Activated naive CD8-positive, alpha-beta T cell treated with anti-CD3 and anti-CD28 coated beads for 36 hours (primary cell): Measurements from ENCODE around the gene CUX1. TPM values are rescaled to one million over a fixed set of nuclear protein-coding genes. Genes with fewer than 3 reads are reported as not detected.
"Not testable (repeated sequence)": the region's sequence is repeated elsewhere in the genome, so short reads cannot be mapped to it uniquely, and the experiment has no call there.

ENCODE experiments used
- DNase-seq: peaks from one replicate; pipeline ENCODE4 v3.0.0; 2021
- H3K27ac Mint-ChIP-seq: one replicate; pipeline ENCODE4 v1.8.0; 2022; ENCODE audit warnings: mild to moderate bottlenecking, moderate library complexity, mixed read lengths
- H3K27me3 Mint-ChIP-seq: one replicate; pipeline ENCODE4 v1.8.0; 2022; ENCODE audit warnings: mild to moderate bottlenecking, mixed read lengths
- H3K36me3 Mint-ChIP-seq: one replicate; pipeline ENCODE4 v1.8.0; 2021; ENCODE audit warnings: mild to moderate bottlenecking, mixed read lengths
- H3K4me1 Mint-ChIP-seq: one replicate; pipeline ENCODE4 v1.8.0; 2021; ENCODE audit warnings: mixed read lengths
- H3K4me3 Mint-ChIP-seq: one replicate; pipeline ENCODE4 v1.8.0; 2022; ENCODE audit warnings: mild to moderate bottlenecking, moderate library complexity, mixed read lengths
- H3K9me3 Mint-ChIP-seq: one replicate; pipeline ENCODE4 v1.8.0; 2022; ENCODE audit warnings: mixed read lengths
- total RNA-seq, 2 experiments: library from RNA; stranded (reverse); gene quantifications; one replicate each; pipeline ENCODE4 v1.2.3, GENCODE V29; 2021

Gene CUX1
- total RNA-seq, 2 experiments from 2014 or later, result 14.2 to 14.5 TPM

- Mint-ChIP-seq H3K27me3 (peaks cover 8% of the 10 kb centered on the region), H3K9me3 (no peaks in the 10 kb centered on the region), H3K27ac (peak overlapping the region; percentile 51), H3K36me3 (no peaks in the 10 kb centered on the region), H3K4me1 (peaks cover 27% of the 10 kb centered on the region), H3K4me3 (peak overlapping the region; percentile 76)
- peak; percentile 83 for DNase-seq
Measured at GRCh38 chr7:101815826-101816594, 1.4 kb upstream of the CUX1 start.

GRCh38 chr7:101816595-101817470 lies 593 bp upstream of the CUX1 start:
- Mint-ChIP-seq H3K9me3 (no peaks in the 10 kb centered on the region), H3K36me3 (no peaks in the 10 kb centered on the region), H3K4me3 (peak overlapping the region; percentile 47), H3K4me1 (peaks cover 27% of the 10 kb centered on the region), H3K27ac (no peak overlapping the region), H3K27me3 (peaks cover 8% of the 10 kb centered on the region)
- DNase-seq, result peak; percentile 33

- H3K27ac Mint-ChIP-seq, result no peak overlapping the region
- H3K4me1 Mint-ChIP-seq, result peaks cover 33% of the 10 kb centered on the region
- no peaks in the 10 kb centered on the region for H3K9me3 Mint-ChIP-seq
- no peaks in the 10 kb centered on the region for H3K36me3 Mint-ChIP-seq
- H3K27me3 Mint-ChIP-seq, result no peaks in the 10 kb centered on the region
- H3K4me3 Mint-ChIP-seq, result no peak overlapping the region
- no peak for DNase-seq
Measured at GRCh38 chr7:101818287-101819071, 1.1 kb downstream of the CUX1 start.

- no peaks in the 10 kb centered on the region for H3K9me3 Mint-ChIP-seq
- H3K4me1 Mint-ChIP-seq, result peaks cover 34% of the 10 kb centered on the region
- no peaks in the 10 kb centered on the region for H3K27me3 Mint-ChIP-seq
- no peaks in the 10 kb centered on the region for H3K36me3 Mint-ChIP-seq
- H3K27ac Mint-ChIP-seq, result no peak overlapping the region
- H3K4me3 Mint-ChIP-seq, result no peak overlapping the region
- DNase-seq, result no peak
Measured at GRCh38 chr7:101819183-101819582, 1.8 kb downstream of the CUX1 start.

- Mint-ChIP-seq H3K27me3 (no peaks in the 10 kb centered on the region), H3K9me3 (no peaks in the 10 kb centered on the region), H3K4me3 (no peak overlapping the region), H3K4me1 (peaks cover 31% of the 10 kb centered on the region), H3K27ac (no peak overlapping the region), H3K36me3 (no peaks in the 10 kb centered on the region)
- DNase-seq, result no peak
Measured at GRCh38 chr7:101819913-101820522, 2.6 kb downstream of the CUX1 start.

GRCh38 chr7:101820703-101821102 lies 3.3 kb downstream of the CUX1 start:
- H3K9me3 Mint-ChIP-seq, result no peaks in the 10 kb centered on the region
- H3K27me3 Mint-ChIP-seq, result no peaks in the 10 kb centered on the region
- no peak for DNase-seq
- peaks cover 31% of the 10 kb centered on the region for H3K4me1 Mint-ChIP-seq
- H3K36me3 Mint-ChIP-seq, result no peaks in the 10 kb centered on the region
- no peak overlapping the region for H3K27ac Mint-ChIP-seq
- H3K4me3 Mint-ChIP-seq, result no peak overlapping the region

GRCh38 chr7:101822632-101823031 lies 5.2 kb downstream of the CUX1 start:
- H3K4me3 Mint-ChIP-seq, H3K27ac Mint-ChIP-seq, H3K36me3 Mint-ChIP-seq, H3K9me3 Mint-ChIP-seq, DNase-seq, H3K27me3 Mint-ChIP-seq: not testable (repeated sequence)
- H3K4me1 Mint-ChIP-seq, result peaks cover 30% of the 10 kb centered on the region

GRCh38 chr7:101823096-101823495 lies 5.7 kb downstream of the CUX1 start:
- H3K27ac Mint-ChIP-seq, result no peak overlapping the region
- peaks cover 26% of the 10 kb centered on the region for H3K4me1 Mint-ChIP-seq
- no peak overlapping the region for H3K4me3 Mint-ChIP-seq
- no peaks in the 10 kb centered on the region for H3K36me3 Mint-ChIP-seq
- H3K9me3 Mint-ChIP-seq, result no peaks in the 10 kb centered on the region
- no peak for DNase-seq
- no peaks in the 10 kb centered on the region for H3K27me3 Mint-ChIP-seq

- no peak for DNase-seq
- Mint-ChIP-seq H3K36me3 (no peaks in the 10 kb centered on the region), H3K4me3 (no peak overlapping the region), H3K27ac (no peak overlapping the region), H3K9me3 (no peaks in the 10 kb centered on the region), H3K4me1 (peaks cover 21% of the 10 kb centered on the region), H3K27me3 (no peaks in the 10 kb centered on the region)
Measured at GRCh38 chr7:101823596-101823995, 6.2 kb downstream of the CUX1 start.

- peaks cover 19% of the 10 kb centered on the region for H3K4me1 Mint-ChIP-seq
- no peaks in the 10 kb centered on the region for H3K27me3 Mint-ChIP-seq
- no peaks in the 10 kb centered on the region for H3K36me3 Mint-ChIP-seq
- H3K27ac Mint-ChIP-seq, result no peak overlapping the region
- H3K4me3 Mint-ChIP-seq, result no peak overlapping the region
- no peaks in the 10 kb centered on the region for H3K9me3 Mint-ChIP-seq
- DNase-seq, result no peak
Measured at GRCh38 chr7:101824440-101824839, 7.0 kb downstream of the CUX1 start.

GRCh38 chr7:101826081-101826835 lies 8.8 kb downstream of the CUX1 start:
- Mint-ChIP-seq H3K27me3 (no peaks in the 10 kb centered on the region), H3K4me1 (peaks cover 11% of the 10 kb centered on the region), H3K9me3 (no peaks in the 10 kb centered on the region), H3K27ac (no peak overlapping the region), H3K36me3 (no peaks in the 10 kb centered on the region), H3K4me3 (no peak overlapping the region)
- DNase-seq, result no peak

GRCh38 chr7:101828301-101829020 lies 11.0 kb downstream of the CUX1 start:
- no peaks in the 10 kb centered on the region for H3K27me3 Mint-ChIP-seq
- no peak overlapping the region for H3K27ac Mint-ChIP-seq
- peaks cover 7% of the 10 kb centered on the region for H3K4me1 Mint-ChIP-seq
- no peak for DNase-seq
- H3K9me3 Mint-ChIP-seq, result no peaks in the 10 kb centered on the region
- no peaks in the 10 kb centered on the region for H3K36me3 Mint-ChIP-seq
- H3K4me3 Mint-ChIP-seq, result no peak overlapping the region

- H3K36me3 Mint-ChIP-seq, result no peaks in the 10 kb centered on the region
- no peak for DNase-seq
- peaks cover 6% of the 10 kb centered on the region for H3K4me1 Mint-ChIP-seq
- H3K27ac Mint-ChIP-seq, result no peak overlapping the region
- H3K9me3 Mint-ChIP-seq, result no peaks in the 10 kb centered on the region
- H3K27me3 Mint-ChIP-seq, result no peaks in the 10 kb centered on the region
- H3K4me3 Mint-ChIP-seq, result no peak overlapping the region
Measured at GRCh38 chr7:101829374-101829773, 11.9 kb downstream of the CUX1 start.

GRCh38 chr7:101829821-101830220 lies 12.4 kb downstream of the CUX1 start:
- no peaks in the 10 kb centered on the region for H3K27me3 Mint-ChIP-seq
- H3K9me3 Mint-ChIP-seq, result no peaks in the 10 kb centered on the region
- peaks cover 6% of the 10 kb centered on the region for H3K4me1 Mint-ChIP-seq
- no peaks in the 10 kb centered on the region for H3K36me3 Mint-ChIP-seq
- no peak overlapping the region for H3K27ac Mint-ChIP-seq
- no peak for DNase-seq
- no peak overlapping the region for H3K4me3 Mint-ChIP-seq
